ENCODE data around the gene CTNNBL1. TPM values are rescaled to one million over a fixed set of nuclear protein-coding genes. Genes with fewer than 3 reads are reported as not detected.

The CTNNBL1 gene
- total RNA-seq, 2 donors from 2014 or later: 36.6 to 50.7 TPM

- Histone ChIP-seq H3K4me1 (no peaks in the 10 kb centered on the region), H3K4me3 (no peak overlapping the region), H3K27me3 (no peaks in the 10 kb centered on the region), H3K9me3 (no peaks in the 10 kb centered on the region), H3K36me3 (no peaks in the 10 kb centered on the region), H3K27ac (no peak overlapping the region), H3K9ac (ENCODE audit: low read depth in 2 of 2, low read length in 2 of 2) (no peak overlapping the region)
- no peak for DNase-seq
- intact Hi-C loops (cut with DNase I): no loop called here
- TF ChIP-seq CTCF (IDR thresholded peaks at IDR 0.05): no peak
Measured at GRCh38 chr20:37816726-37817125, 122.9 kb downstream of the CTNNBL1 start.

GRCh38 chr20:37821696-37822095 is 127.9 kb downstream of the CTNNBL1 start:
- Histone ChIP-seq H3K4me3 (no peak overlapping the region), H3K9me3 (no peaks in the 10 kb centered on the region), H3K9ac (ENCODE audit: low read depth in 2 of 2, low read length in 2 of 2) (no peak overlapping the region), H3K27ac (no peak overlapping the region), H3K4me1 (no peaks in the 10 kb centered on the region), H3K36me3 (no peaks in the 10 kb centered on the region), H3K27me3 (no peaks in the 10 kb centered on the region)
- DNase-seq: no peak
- intact Hi-C loops (cut with DNase I): no loop called here
- TF ChIP-seq CTCF (IDR thresholded peaks at IDR 0.05): no peak

- H3K9me3 ChIP-seq: no peaks in the 10 kb centered on the region
- no peaks in the 10 kb centered on the region for H3K4me1 ChIP-seq
- no peak for TF ChIP-seq CTCF (IDR thresholded peaks at IDR 0.05)
- no peaks in the 10 kb centered on the region for H3K36me3 ChIP-seq
- no peak overlapping the region for H3K4me3 ChIP-seq
- no peak for DNase-seq
- no peak overlapping the region for H3K27ac ChIP-seq
- H3K9ac ChIP-seq (ENCODE audit: low read depth in 2 of 2, low read length in 2 of 2): no peak overlapping the region
- no peaks in the 10 kb centered on the region for H3K27me3 ChIP-seq
- intact Hi-C loops (cut with DNase I): no loop called here
Measured at GRCh38 chr20:37822141-37822601, 128.3 kb downstream of the CTNNBL1 start.

GRCh38 chr20:37823296-37823980 is 129.6 kb downstream of the CTNNBL1 start:
- H3K27ac ChIP-seq: no peak overlapping the region
- H3K4me3 ChIP-seq: no peak overlapping the region
- intact Hi-C loops (cut with DNase I): no loop called here
- H3K36me3 ChIP-seq: no peaks in the 10 kb centered on the region
- DNase-seq: no peak
- H3K9me3 ChIP-seq: no peaks in the 10 kb centered on the region
- no peaks in the 10 kb centered on the region for H3K27me3 ChIP-seq
- no peak for TF ChIP-seq CTCF (IDR thresholded peaks at IDR 0.05)
- H3K9ac ChIP-seq (ENCODE audit: low read depth in 2 of 2, low read length in 2 of 2): no peak overlapping the region
- H3K4me1 ChIP-seq: no peaks in the 10 kb centered on the region

GRCh38 chr20:37827605-37828004 is 133.8 kb downstream of the CTNNBL1 start:
- Histone ChIP-seq H3K9me3 (no peaks in the 10 kb centered on the region), H3K4me1 (no peaks in the 10 kb centered on the region), H3K4me3 (no peak overlapping the region), H3K36me3 (no peaks in the 10 kb centered on the region), H3K9ac (ENCODE audit: low read depth in 2 of 2, low read length in 2 of 2) (no peak overlapping the region), H3K27me3 (no peaks in the 10 kb centered on the region), H3K27ac (no peak overlapping the region)
- no peak for DNase-seq
- TF ChIP-seq CTCF (IDR thresholded peaks at IDR 0.05): no peak
- intact Hi-C loops (cut with DNase I): no loop called here

All from colonic mucosa (tissue), 4 donors.